HG03460 (cell line): ENCODE data around the gene KCNB1.

Source experiments
- ATAC-seq: cut with Tn5 transposase; IDR thresholded peaks from one replicate; pipeline ENCODE4 v1.9.1; 2021; ENCODE audit not compliant: unreplicated experiment

Gene KCNB1

GRCh38 chr20:49482621-49483017 is at the start of gene KCNB1:
Gene KCNB1, minus strand, starts transcription at chr20:49482668. Its CDS starts 188 bp downstream, at chr20:49482480.
- no peak for ATAC-seq

- no peak for ATAC-seq
Measured at GRCh38 chr20:49529470-49529869, 47.0 kb upstream of the KCNB1 start.

- ATAC-seq, result no peak
Measured at GRCh38 chr20:49526568-49526967, 44.1 kb upstream of the KCNB1 start.

- ATAC-seq, result no peak
Measured at GRCh38 chr20:49526056-49526455, 43.6 kb upstream of the KCNB1 start.

- no peak for ATAC-seq
Measured at GRCh38 chr20:49523767-49524360, 41.4 kb upstream of the KCNB1 start.

- no peak for ATAC-seq
Measured at GRCh38 chr20:49521356-49521755, 38.9 kb upstream of the KCNB1 start.

GRCh38 chr20:49519777-49520359 is 37.4 kb upstream of the KCNB1 start:
- ATAC-seq, result no peak

- no peak for ATAC-seq
Measured at GRCh38 chr20:49519212-49519712, 36.8 kb upstream of the KCNB1 start.

- no peak for ATAC-seq
Measured at GRCh38 chr20:49518576-49518975, 36.1 kb upstream of the KCNB1 start.

- no peak for ATAC-seq
Measured at GRCh38 chr20:49517805-49518100, 35.3 kb upstream of the KCNB1 start.

GRCh38 chr20:49516916-49517804 is 34.7 kb upstream of the KCNB1 start:
- no peak for ATAC-seq

- no peak for ATAC-seq
Measured at GRCh38 chr20:49515586-49515985, 33.1 kb upstream of the KCNB1 start.

- ATAC-seq, result no peak
Measured at GRCh38 chr20:49513517-49513916, 31.0 kb upstream of the KCNB1 start.

- no peak for ATAC-seq
Measured at GRCh38 chr20:49513009-49513408, 30.5 kb upstream of the KCNB1 start.

- no peak for ATAC-seq
Measured at GRCh38 chr20:49511788-49512525, 29.5 kb upstream of the KCNB1 start.

GRCh38 chr20:49510562-49511122 is 28.2 kb upstream of the KCNB1 start:
- ATAC-seq, result no peak

GRCh38 chr20:49508435-49509199 is 26.1 kb upstream of the KCNB1 start:
- ATAC-seq, result no peak

- no peak for ATAC-seq
Measured at GRCh38 chr20:49507741-49508434, 25.4 kb upstream of the KCNB1 start.

GRCh38 chr20:49505518-49505917 is 23.1 kb upstream of the KCNB1 start:
- no peak for ATAC-seq

- ATAC-seq, result no peak
Measured at GRCh38 chr20:49503176-49503575, 20.7 kb upstream of the KCNB1 start.
